ENCODE data around the gene STAT5B. TPM values are rescaled to one million over a fixed set of nuclear protein-coding genes. Genes with fewer than 3 reads are reported as not detected.

STAT5B gene
- total and polyA plus RNA-seq, 2 of the 8 experiments (the other 6 are each of a cell fraction or from before 2014, with no cell fraction given) = 35.3 to 52.6 TPM

DNA sequence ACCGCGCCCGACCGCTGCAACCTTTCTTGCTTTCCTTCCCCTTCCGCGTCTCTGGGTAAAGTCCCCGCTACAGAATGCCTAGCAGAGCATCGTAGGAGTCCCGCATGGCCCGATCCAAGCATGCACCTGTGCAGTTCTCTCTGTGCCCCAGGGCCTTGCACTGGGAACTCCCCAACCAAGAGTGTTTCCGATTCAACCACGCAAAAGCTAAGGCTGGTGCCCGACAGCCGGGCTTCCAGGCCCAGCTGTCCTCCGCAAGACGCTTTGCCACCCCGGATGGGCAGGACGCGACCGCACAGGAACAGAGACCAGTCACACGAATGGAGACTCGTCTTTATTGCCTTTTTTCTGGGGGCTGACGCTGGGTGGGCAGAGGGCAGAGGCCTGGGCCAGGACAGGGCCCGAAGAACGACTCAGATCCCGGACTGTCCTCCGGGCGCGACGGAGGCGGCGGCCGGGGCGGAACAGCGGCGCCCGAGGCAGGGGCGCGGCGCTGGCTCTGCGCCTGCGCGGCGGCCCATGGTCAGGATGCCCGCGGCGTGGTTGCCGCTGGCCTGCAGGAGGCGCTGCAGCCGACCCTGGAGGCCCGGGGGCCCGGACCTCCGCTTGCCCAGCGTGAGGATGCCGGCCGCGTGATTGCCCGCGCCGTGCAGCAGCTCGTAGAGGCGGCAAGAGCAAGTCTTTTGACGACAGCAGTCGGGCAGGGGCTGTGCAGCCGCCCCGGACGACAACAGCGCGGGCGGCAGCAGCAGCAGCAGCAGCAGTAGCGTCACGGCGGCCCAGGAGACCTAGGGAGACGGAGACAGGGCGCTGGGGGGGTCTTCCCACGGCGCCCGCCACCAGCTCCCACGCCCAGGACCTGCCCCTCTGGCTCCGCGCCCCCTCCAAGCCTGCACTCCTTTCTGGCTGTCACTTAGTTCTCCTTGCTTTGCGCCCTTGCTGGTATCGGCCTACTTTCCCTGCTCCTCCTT is 92.2 kb downstream of the STAT5B start (continued):
- TF ChIP-seq, protein P1, sequence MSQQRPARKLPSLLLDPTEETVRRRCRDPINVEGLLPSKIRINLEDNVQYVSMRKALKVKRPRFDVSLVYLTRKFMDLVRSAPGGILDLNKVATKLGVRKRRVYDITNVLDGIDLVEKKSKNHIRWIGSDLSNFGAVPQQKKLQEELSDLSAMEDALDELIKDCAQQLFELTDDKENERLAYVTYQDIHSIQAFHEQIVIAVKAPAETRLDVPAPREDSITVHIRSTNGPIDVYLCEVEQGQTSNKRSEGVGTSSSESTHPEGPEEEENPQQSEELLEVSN (IDR thresholded peaks at IDR 0.05) = peak; percentile 100
- TF ChIP-seq KDM4A (IDR thresholded peaks at IDR 0.05; ENCODE audit: low read depth, low read length, severe bottlenecking) (no peak), ZNF274 (IDR thresholded peaks at IDR 0.05; ENCODE audit: borderline replicate concordance, extremely low read depth, low read length) (no peak), RFX5 (IDR thresholded peaks at IDR 0.05; ENCODE audit: borderline replicate concordance, low read depth, low read length) (no peak), YY1 (IDR thresholded peaks at IDR 0.05; ENCODE audit: low read depth, low read length) (0 out of 2 replicates have a peak, but pooled peaks have one; percentile 38), RBBP5 (IDR thresholded peaks at IDR 0.05; ENCODE audit: borderline replicate concordance, low read depth, low read length) (no peak), EP300 (IDR thresholded peaks at IDR 0.05; ENCODE audit: borderline replicate concordance in 1 of 2, low read depth in 2 of 2, low read length in 2 of 2) (0 out of 3 replicates have a peak, but pooled peaks of 1 of the 2 experiments have one; percentile 72)
- TF ChIP-seq, protein P2, sequence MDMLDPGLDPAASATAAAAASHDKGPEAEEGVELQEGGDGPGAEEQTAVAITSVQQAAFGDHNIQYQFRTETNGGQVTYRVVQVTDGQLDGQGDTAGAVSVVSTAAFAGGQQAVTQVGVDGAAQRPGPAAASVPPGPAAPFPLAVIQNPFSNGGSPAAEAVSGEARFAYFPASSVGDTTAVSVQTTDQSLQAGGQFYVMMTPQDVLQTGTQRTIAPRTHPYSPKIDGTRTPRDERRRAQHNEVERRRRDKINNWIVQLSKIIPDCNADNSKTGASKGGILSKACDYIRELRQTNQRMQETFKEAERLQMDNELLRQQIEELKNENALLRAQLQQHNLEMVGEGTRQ (IDR thresholded peaks at IDR 0.05; ENCODE audit: low read length) = peak; percentile 30; the same call in 1 of the 2 replicates

All from H1 (cell line).